Bronchus fibroblast of lung (primary cell): ENCODE results near the gene CYP39A1. TPM values are rescaled to one million over a fixed set of nuclear protein-coding genes. Genes with fewer than 3 reads are reported as not detected.

ENCODE experiments used
- total RNA-seq: library from RNA; depleted of rRNA; stranded (reverse); fragments of >200 nt; gene quantifications from 2 replicates; pipeline ENCODE4 v1.2.3, GENCODE V29; 2015

Gene CYP39A1, protein sequence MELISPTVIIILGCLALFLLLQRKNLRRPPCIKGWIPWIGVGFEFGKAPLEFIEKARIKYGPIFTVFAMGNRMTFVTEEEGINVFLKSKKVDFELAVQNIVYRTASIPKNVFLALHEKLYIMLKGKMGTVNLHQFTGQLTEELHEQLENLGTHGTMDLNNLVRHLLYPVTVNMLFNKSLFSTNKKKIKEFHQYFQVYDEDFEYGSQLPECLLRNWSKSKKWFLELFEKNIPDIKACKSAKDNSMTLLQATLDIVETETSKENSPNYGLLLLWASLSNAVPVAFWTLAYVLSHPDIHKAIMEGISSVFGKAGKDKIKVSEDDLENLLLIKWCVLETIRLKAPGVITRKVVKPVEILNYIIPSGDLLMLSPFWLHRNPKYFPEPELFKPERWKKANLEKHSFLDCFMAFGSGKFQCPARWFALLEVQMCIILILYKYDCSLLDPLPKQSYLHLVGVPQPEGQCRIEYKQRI
- 0.17 and 1.0 TPM in 2 replicates for total RNA-seq

DNA sequence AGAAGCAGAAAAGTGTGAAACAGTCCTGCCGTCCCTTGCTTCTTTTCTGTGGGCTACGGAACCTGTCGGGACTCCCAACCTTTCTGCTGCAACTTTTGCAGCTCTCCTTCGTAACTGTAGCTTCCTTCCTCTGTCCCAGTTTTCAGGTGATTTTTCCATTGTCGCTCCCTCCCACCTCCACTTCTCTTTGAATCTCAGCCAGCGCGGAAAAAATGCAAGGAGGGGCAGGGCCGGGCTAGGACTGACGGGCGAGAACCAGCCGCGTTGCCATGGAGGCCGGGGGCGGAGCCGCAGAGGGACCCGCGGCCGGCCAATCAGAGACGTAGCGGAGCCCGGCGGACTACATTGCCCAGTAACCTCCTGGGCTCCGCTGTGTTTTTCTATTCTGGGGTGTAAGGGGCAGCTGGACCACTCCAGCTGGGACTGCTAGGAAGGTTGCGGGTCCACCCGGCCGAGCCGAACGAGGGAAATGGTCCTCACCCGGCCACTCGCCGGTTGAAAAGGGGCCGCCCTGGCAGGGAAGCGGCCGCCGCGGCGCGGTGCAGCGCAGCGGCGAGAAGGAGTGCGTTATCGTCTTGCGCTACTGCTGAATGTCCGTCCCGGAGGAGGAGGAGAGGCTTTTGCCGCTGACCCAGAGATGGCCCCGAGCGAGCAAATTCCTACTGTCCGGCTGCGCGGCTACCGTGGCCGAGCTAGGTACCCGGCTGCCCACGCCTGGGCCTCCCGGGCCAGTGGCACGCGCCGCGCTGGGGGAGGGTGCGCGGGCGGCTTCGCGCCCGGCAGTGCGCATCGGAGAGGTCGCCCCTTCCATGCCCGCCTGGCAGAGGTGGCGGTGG, at the start of gene CYP39A1, which contains the start of gene SLC25A27:
Gene CYP39A1, minus strand, starts transcription at position 216 of the 836 bp plus-strand sequence. CDS start 236 bp downstream, outside the sequence.
Gene SLC25A27, plus strand, starts transcription at position 373 of the 836 bp plus-strand sequence. Its CDS starts 218 bp downstream, at position 591.

DNA sequence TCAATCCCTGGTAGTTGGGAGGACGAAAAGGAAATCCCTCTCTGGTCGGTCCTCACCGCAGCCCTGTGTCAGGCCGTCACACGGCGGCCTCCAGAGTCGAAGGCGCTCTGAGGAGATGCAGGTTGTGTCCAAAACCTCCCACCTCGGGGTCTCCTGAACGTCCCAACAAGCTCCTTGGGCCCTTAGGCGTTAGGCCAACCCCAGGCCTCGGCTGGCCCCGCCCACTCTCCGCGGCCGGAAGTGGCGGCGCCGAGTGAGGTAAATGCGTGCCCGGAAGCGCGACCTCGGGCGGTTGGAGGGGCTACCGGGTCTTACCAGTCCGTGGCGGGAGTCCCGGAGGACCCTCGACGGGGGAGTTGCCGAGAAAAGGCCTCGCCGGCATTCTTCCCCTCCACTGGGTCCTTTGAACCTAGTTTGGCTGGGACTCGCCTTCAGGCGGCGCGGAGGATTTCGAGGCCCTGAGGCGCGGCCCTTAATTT, 35.0 kb upstream of the CYP39A1 start, which contains the start of gene TDRD6:
Gene TDRD6, plus strand, starts transcription at position 267 of the 479 bp plus-strand sequence. CDS start 244 bp downstream, outside the sequence.

Other genes starting within 250 kb of the CYP39A1 start
- gene RCAN2, start 161.4 kb downstream of the CYP39A1 start, total RNA-seq = 1.5 and 2.0 TPM in 2 replicates
- 2.4 TPM in 2 replicates for gene SLC25A27, start 157 bp upstream of the CYP39A1 start, total RNA-seq
- gene TDRD6, start 35.1 kb upstream of the CYP39A1 start, total RNA-seq = not detected in 2 replicates
- not detected in 2 replicates for gene PLA2G7, start 82.6 kb upstream of the CYP39A1 start, total RNA-seq
- gene ANKRD66, start 94.1 kb upstream of the CYP39A1 start, total RNA-seq = not detected in 2 replicates
- gene MEP1A, start 140.6 kb upstream of the CYP39A1 start, total RNA-seq = not detected in 2 replicates